DOHH2 (cell line): ENCODE measurements around the gene FBXW2.

Experiments used
- CTCF ChIP-seq: fragments of 200-600 bp; sonication (generic); IDR thresholded peaks from one replicate; pipeline ENCODE4 v1.5.1; 2014; ENCODE audit warnings: antibody characterized with exemption, mild to moderate bottlenecking, low read depth, low read length; ENCODE audit not compliant: poor library complexity, severe bottlenecking
- EZH2phosphoT487 ChIP-seq: fragments of 200-600 bp; sonication (generic); IDR thresholded peaks from 2 replicates; pipeline ENCODE4 v1.6.1; 2017; ENCODE audit warnings: borderline replicate concordance, mild to moderate bottlenecking, antibody characterized with exemption, low read length, moderate library complexity, mixed read lengths

- TF ChIP-seq EZH2phosphoT487 (no peak), CTCF (no peak)
These were observed 5.3 kb downstream of the FBXW2 start for GRCh38 chr9:120787933-120788332.
